Measurements from ENCODE around the gene MICAL3.

DNA sequence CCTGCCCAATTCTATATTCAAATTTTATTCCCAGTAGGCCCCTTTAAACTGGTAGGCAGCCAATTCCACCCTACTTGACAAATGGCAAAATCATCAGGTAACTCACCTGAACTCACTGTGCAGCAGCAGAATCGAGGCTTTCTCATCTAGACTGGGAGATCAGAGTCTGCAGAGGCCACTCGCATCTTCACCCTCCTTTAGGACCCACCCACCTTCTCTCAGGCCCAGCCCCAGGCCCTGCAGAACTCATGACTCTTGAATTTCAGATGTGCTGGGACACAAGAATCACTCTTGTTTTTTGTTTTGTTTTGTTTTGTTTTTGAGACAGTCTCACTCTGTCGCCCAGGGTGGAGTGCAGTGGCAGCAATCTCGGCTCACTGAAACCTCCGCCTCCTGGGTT lies 38.8 kb downstream of the MICAL3 start:
- no peak for TF ChIP-seq CTCF (IDR thresholded peaks at IDR 0.05)
- no peak for TF ChIP-seq ZFX (IDR thresholded peaks at IDR 0.05; ENCODE audit: borderline replicate concordance)
